HCT116 (cell line): Measurements from ENCODE around the gene SP9. TPM values are rescaled to one million over a fixed set of nuclear protein-coding genes. Genes with fewer than 3 reads are reported as not detected.
A peak's percentile ranks its signal among the peaks of the same experiment; 100 is the strongest.

ENCODE experiments used
- ATAC-seq: fragments of 200-7000 bp; cut with Tn5 transposase; 2 replicates; pipeline ENCODE4 v1.9.1; 2020; ENCODE audit warnings: mild to moderate bottlenecking, moderate library complexity
- BruUV-seq: library from RNA; stranded (reverse); fragments of 400-500 nt; replicated peaks from 2 replicates; lab custom pipeline; 2021; lab: Mats Ljungman, UMichigan
- CTCF ChIA-PET: fragments of 300-600 bp; sonication (Branson Sonifier 250); formaldehyde crosslinking; loops from one replicate; lab custom pipeline; 2021; ENCODE audit warnings: antibody characterized with exemption; lab: Charles Lee
- POLR2A ChIA-PET: fragments of 300-600, 350-600 bp; sonication (Branson Sonifier 250); formaldehyde crosslinking; loops from one replicate; lab custom pipeline; 2021; ENCODE audit warnings: antibody characterized with exemption; lab: Charles Lee
- RAD21 ChIA-PET, 2 experiments: fragments of 300-600 bp; sonication (Branson Sonifier 250); formaldehyde crosslinking; loops; one replicate each; lab custom pipeline; 2023; ENCODE audit warnings: low total read pairs in 2 of 2; ENCODE audit not compliant: uncharacterized antibody in 2 of 2, unreplicated experiment in 2 of 2, low non-redundant PET in 1 of 2; lab: Charles Lee
- DNase-seq: peaks from one replicate; pipeline ENCODE4 v3.0.0-alpha.2; 2010; ENCODE audit warnings: low read depth, low spot score
- H2AFZ ChIP-seq: fragments of 200-600 bp; shearing (Covaris generic), sonication (generic); 2 replicates; pipeline ENCODE4 v1.6.1; 2017; ENCODE audit warnings: low read depth, mixed run types, mixed read lengths, antibody characterized with exemption, low read length; ENCODE audit not compliant: poor library complexity, severe bottlenecking
- H3K27ac ChIP-seq: 2 replicates; pipeline ENCODE4 v1.5.1; 2012; ENCODE audit warnings: low read depth, low read length
- H3K27me3 ChIP-seq: fragments of 200-600 bp; sonication (generic); 2 replicates; pipeline ENCODE4 v1.6.1; 2016; ENCODE audit warnings: mixed run types, low read length, mixed read lengths; ENCODE audit not compliant: insufficient read depth
- H3K36me3 ChIP-seq, 2 experiments: fragments of 200-500 bp in 1 of 2; fragments of 200-600 bp in 1 of 2; sonication (Bioruptor generic) in 1 of 2; sonication (generic) in 1 of 2; 2 replicates each; pipeline versions ENCODE4 v1.5.1 to v1.6.1; 2014 to 2016; ENCODE audit warnings: low read length in 2 of 2, inconsistent platforms in 1 of 2, mixed read lengths in 1 of 2, mixed run types in 1 of 2; ENCODE audit not compliant: insufficient read depth in 2 of 2, control insufficient read depth in 1 of 2
- H3K4me1 ChIP-seq, 2 experiments: fragments of 200-600 bp in 1 of 2; sonication (generic) in 1 of 2; 2 replicates each; pipeline versions ENCODE4 v1.5.1 to v1.6.1; 2012 to 2017; ENCODE audit warnings: low read length in 2 of 2, inconsistent platforms in 1 of 2, mild to moderate bottlenecking in 1 of 2, mixed read lengths in 1 of 2, mixed run types in 1 of 2, moderate library complexity in 1 of 2; ENCODE audit not compliant: insufficient read depth in 2 of 2, control insufficient read depth in 1 of 2
- H3K4me2 ChIP-seq: fragments of 200-600 bp; sonication (generic); 2 replicates; pipeline ENCODE4 v1.6.1; 2017; ENCODE audit warnings: mixed run types, low read length, mixed read lengths
- H3K4me3 ChIP-seq, 2 experiments: fragments of 200-600 bp in 1 of 2; sonication (generic) in 1 of 2; replicated peaks in 1 of 2; 2 replicates each; pipeline ENCODE4 v1.5.1; 2011 to 2016; ENCODE audit warnings: low read length in 2 of 2, control low read depth in 1 of 2, low read depth in 1 of 2, mild to moderate bottlenecking in 1 of 2, mixed read lengths in 1 of 2, mixed run types in 1 of 2
- H3K79me2 ChIP-seq: fragments of 200-600 bp; sonication (generic); 2 replicates; pipeline ENCODE4 v1.6.1; 2017; ENCODE audit warnings: mild to moderate bottlenecking, mixed run types, low read length, moderate library complexity, mixed read lengths; ENCODE audit not compliant: insufficient read depth
- H3K9ac ChIP-seq: fragments of 200-600 bp; sonication (generic); 2 replicates; pipeline ENCODE4 v1.6.1; 2016; ENCODE audit warnings: low read length, mixed read lengths
- H3K9me2 ChIP-seq: fragments of 200-600 bp; sonication (generic), shearing (Covaris generic); 2 replicates; pipeline ENCODE4 v1.6.1; 2017; ENCODE audit warnings: mixed run types, mild to moderate bottlenecking, moderate library complexity; ENCODE audit not compliant: insufficient read depth
- H3K9me3 ChIP-seq, 2 experiments: fragments of 200-500 bp in 1 of 2; fragments of 200-600 bp in 1 of 2; sonication (Bioruptor generic) in 1 of 2; sonication (generic) in 1 of 2; 2 replicates each; pipeline ENCODE4 v1.6.1; 2014 to 2017; ENCODE audit warnings: low read length in 2 of 2, mixed read lengths in 2 of 2, inconsistent platforms in 1 of 2, low read depth in 1 of 2, mild to moderate bottlenecking in 1 of 2, mixed run types in 1 of 2, moderate library complexity in 1 of 2; ENCODE audit not compliant: control insufficient read depth in 1 of 2, insufficient read depth in 1 of 2
- H4K20me1 ChIP-seq: fragments of 200-600 bp; sonication (generic), shearing (Covaris generic); 2 replicates; pipeline ENCODE4 v1.6.1; 2017; ENCODE audit warnings: mixed run types, mild to moderate bottlenecking, moderate library complexity; ENCODE audit not compliant: insufficient read depth
- CEBPB ChIP-seq: IDR thresholded peaks from 2 replicates; pipeline ENCODE4 v1.6.1; 2012; ENCODE audit warnings: low read depth
- EGR1 ChIP-seq: IDR thresholded peaks from 2 replicates; pipeline ENCODE4 v1.6.1; 2012; ENCODE audit warnings: low read depth
- ELF1 ChIP-seq: IDR thresholded peaks from 2 replicates; pipeline ENCODE4 v1.6.1; 2012; ENCODE audit warnings: low read depth, borderline replicate concordance
- EZH2 ChIP-seq: fragments of 200-600 bp; sonication (generic); IDR thresholded peaks from 2 replicates; pipeline ENCODE4 v1.6.1; 2017; ENCODE audit warnings: antibody characterized with exemption, mixed run types
- FOSL1 ChIP-seq: IDR thresholded peaks from 2 replicates; pipeline ENCODE4 v1.6.1; 2012; ENCODE audit warnings: low read depth
- RAD21 ChIP-seq: IDR thresholded peaks from 2 replicates; pipeline ENCODE4 v1.6.1; 2012; ENCODE audit warnings: low read depth, mild to moderate bottlenecking
- SIN3A ChIP-seq: IDR thresholded peaks from 2 replicates; pipeline ENCODE4 v1.6.1; 2012; ENCODE audit warnings: low read depth
- SP1 ChIP-seq: IDR thresholded peaks from 2 replicates; pipeline ENCODE4 v1.6.1; 2012; ENCODE audit warnings: low read depth
- SRF ChIP-seq: IDR thresholded peaks from 2 replicates; pipeline ENCODE4 v1.6.1; 2012; ENCODE audit warnings: low read depth
- ZNF274 ChIP-seq: fragments of 200-500 bp; sonication (Bioruptor generic); IDR thresholded peaks from 2 replicates; pipeline ENCODE4 v1.6.1; 2014; ENCODE audit warnings: mild to moderate bottlenecking, low read depth, low read length, inconsistent platforms
- intact Hi-C: fragments of 100-400 bp; cut with micrococcal nuclease; formaldehyde crosslinking; loops from 2 replicates; pipeline ENCODE4 v1.10.0; 2022
- total RNA-seq: library from RNA; stranded (reverse); gene quantifications from one replicate; pipeline ENCODE4 v1.2.1, GENCODE V29; 2021; ENCODE audit not compliant: unreplicated experiment
- TF ChIP-seq, protein P1 (sequence below): IDR thresholded peaks from 2 replicates; pipeline ENCODE4 v1.6.1; 2012
- TF ChIP-seq, protein P2 (sequence below): IDR thresholded peaks from 2 replicates; pipeline ENCODE4 v1.6.1; 2012
- TF ChIP-seq, protein P3 (sequence below), 3 experiments: fragments of 200-600 bp in 1 of 3; sonication (generic) in 1 of 3; IDR thresholded peaks in 2 of 3; conservative IDR thresholded peaks in 1 of 3; 2 replicates each; pipeline ENCODE4 v1.5.1; 2012 to 2017; ENCODE audit warnings: low read depth in 2 of 3, low read length in 2 of 3, antibody characterized with exemption in 1 of 3, borderline replicate concordance in 1 of 3, control low read depth in 1 of 3, mild to moderate bottlenecking in 1 of 3, mixed read lengths in 1 of 3, mixed run types in 1 of 3, moderate library complexity in 1 of 3; ENCODE audit not compliant: insufficient read depth in 1 of 3

The SP9 gene
- total RNA-seq, 1 experiment from 2014 or later: 0.69 TPM

DNA sequence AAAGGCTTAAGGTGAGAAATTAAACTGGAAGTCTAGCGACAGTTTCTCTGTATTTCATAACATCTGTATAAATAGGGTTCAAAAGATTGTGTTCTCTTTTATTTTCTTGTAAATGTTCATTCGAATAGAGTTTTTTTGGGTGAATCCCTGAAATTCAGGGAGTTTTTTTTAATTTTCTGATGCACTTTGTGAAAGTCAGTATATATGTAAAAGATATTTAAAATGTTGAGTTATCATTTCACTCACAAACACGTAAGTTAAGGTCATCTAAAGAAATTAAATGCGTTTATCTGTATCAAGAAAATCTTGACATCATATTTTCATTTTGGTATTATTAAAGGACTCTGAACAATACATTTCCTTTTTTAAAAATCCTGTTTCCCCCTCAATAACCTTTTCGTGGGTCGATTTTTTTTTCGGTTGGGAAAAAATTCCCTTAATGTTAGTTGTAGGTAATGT, 3.4 kb downstream of the SP9 start:
- intact Hi-C loops: loop anchor here (5.0 to 10.0 kb wide), 2 partner anchors 91 to 373 kb away; partner anchors contain the start of genes OLA1 and SP3
- POLR2A ChIA-PET: no interaction called here

DNA sequence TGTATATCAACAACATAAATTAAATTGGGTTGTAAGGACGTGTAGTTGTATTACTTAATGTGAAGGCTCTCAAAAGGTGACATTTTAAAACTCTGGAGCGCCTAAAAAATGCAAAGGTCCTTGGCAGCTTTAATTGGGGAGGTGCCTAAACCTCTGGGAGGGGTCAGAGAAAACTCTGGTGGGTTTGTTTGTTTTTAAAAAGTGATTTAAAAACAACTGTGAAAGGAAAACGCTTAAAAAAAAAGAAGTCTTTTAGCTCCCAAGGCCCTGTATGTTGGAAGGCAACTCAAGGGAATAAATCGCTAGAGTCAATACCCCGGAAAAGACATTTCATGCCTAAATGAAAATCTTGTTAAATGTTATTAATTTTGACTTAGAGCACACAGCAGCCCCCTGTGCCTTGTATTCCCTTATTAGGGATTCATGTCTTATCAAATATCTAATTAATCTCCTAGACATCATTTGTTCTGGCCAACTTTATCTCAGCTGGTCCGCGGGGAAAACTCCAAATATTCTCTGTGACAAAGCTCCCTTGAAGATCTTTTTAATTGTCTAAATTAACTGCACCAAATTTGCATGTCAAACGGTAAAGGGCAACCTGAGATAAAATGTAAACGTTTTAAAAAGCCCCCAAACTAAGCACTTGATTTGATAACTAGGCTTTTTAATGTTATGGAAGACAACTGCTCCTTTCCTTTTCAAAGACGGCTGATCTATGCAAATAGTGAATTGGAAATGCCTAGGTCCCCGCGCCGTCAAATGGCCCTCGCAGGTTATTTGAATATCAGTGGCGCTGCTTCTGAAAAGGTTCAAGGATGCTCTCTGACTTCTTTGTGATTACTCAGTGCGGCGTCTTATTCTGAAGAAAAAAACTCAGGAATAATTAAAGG, 4.2 kb downstream of the SP9 start:
- peaks cover 0 to 23% of the 10 kb centered on the region in 2 experiments; a peak in 2 of 4 replicates for H3K4me1 ChIP-seq
- ChIA-PET POLR2A (no interaction called here), RAD21 (no interaction called here), CTCF (interaction anchor here (0.9 kb wide), 1 partner anchor 771 kb away, joined by 3 read pairs; no protein-coding TSS in a partner anchor)
- intact Hi-C loops: loop anchor here (5.0 to 10.0 kb wide), 2 partner anchors 92 to 374 kb away; partner anchors contain the start of genes OLA1 and SP3
- no peak overlapping the region for H3K4me3 ChIP-seq
- H4K20me1 ChIP-seq: no peaks in the 10 kb centered on the region
- H3K36me3 ChIP-seq: no peaks in the 10 kb centered on the region
- BruUV-seq: no TSS peak
- H3K4me2 ChIP-seq: no peak overlapping the region
- no peak overlapping the region for H3K27ac ChIP-seq
- no peak overlapping the region for H3K9ac ChIP-seq
- no peak for ATAC-seq
- no peak for DNase-seq
- no peaks in the 10 kb centered on the region for H3K27me3 ChIP-seq
- H3K9me3 ChIP-seq: no peaks in the 10 kb centered on the region
- no peaks in the 10 kb centered on the region for H3K9me2 ChIP-seq
- H2AFZ ChIP-seq: no peak overlapping the region
- H3K79me2 ChIP-seq: no peaks in the 10 kb centered on the region
- no peak for TF ChIP-seq EGR1
- TF ChIP-seq RAD21: no peak
- TF ChIP-seq, protein P1, sequence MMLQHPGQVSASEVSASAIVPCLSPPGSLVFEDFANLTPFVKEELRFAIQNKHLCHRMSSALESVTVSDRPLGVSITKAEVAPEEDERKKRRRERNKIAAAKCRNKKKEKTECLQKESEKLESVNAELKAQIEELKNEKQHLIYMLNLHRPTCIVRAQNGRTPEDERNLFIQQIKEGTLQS: no peak
- no peak for TF ChIP-seq SP1
- no peak for TF ChIP-seq EZH2
- TF ChIP-seq, protein P2, sequence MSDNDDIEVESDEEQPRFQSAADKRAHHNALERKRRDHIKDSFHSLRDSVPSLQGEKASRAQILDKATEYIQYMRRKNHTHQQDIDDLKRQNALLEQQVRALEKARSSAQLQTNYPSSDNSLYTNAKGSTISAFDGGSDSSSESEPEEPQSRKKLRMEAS: no peak
- no peak for TF ChIP-seq ELF1
- TF ChIP-seq SRF: no peak
- TF ChIP-seq, protein P3, sequence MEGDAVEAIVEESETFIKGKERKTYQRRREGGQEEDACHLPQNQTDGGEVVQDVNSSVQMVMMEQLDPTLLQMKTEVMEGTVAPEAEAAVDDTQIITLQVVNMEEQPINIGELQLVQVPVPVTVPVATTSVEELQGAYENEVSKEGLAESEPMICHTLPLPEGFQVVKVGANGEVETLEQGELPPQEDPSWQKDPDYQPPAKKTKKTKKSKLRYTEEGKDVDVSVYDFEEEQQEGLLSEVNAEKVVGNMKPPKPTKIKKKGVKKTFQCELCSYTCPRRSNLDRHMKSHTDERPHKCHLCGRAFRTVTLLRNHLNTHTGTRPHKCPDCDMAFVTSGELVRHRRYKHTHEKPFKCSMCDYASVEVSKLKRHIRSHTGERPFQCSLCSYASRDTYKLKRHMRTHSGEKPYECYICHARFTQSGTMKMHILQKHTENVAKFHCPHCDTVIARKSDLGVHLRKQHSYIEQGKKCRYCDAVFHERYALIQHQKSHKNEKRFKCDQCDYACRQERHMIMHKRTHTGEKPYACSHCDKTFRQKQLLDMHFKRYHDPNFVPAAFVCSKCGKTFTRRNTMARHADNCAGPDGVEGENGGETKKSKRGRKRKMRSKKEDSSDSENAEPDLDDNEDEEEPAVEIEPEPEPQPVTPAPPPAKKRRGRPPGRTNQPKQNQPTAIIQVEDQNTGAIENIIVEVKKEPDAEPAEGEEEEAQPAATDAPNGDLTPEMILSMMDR (IDR thresholded peaks at IDR 0.05 in 2 of 3, conservative IDR thresholded peaks at IDR 0.05 in 1 of 3; ENCODE audit: borderline replicate concordance in 1 of 3, insufficient read depth in 1 of 3, low read depth in 2 of 3, low read length in 2 of 3): no peak
- TF ChIP-seq ZNF274: no peak
- TF ChIP-seq FOSL1: no peak
- TF ChIP-seq SIN3A: no peak
- no peak for TF ChIP-seq CEBPB

More for the DNA sequence above, 3.4 kb downstream of the SP9 start:
- Histone ChIP-seq H2AFZ (peak overlapping the region; percentile 75), H3K9me3 (no peaks in the 10 kb centered on the region), H3K79me2 (no peaks in the 10 kb centered on the region), H3K4me1 (peaks cover 0 to 23% of the 10 kb centered on the region in 2 experiments; a peak in 2 of 4 replicates), H3K9me2 (no peaks in the 10 kb centered on the region), H3K27ac (no peak overlapping the region), H4K20me1 (no peaks in the 10 kb centered on the region), H3K9ac (peak overlapping the region; percentile 60; the same call in 1 of the 2 replicates), H3K27me3 (no peaks in the 10 kb centered on the region), H3K4me3 (peak overlapping the region; percentile 56 to 64), H3K36me3 (no peaks in the 10 kb centered on the region), H3K4me2 (peak overlapping the region; percentile 89)
- no peak for ATAC-seq
- TSS peak; percentile 61 for BruUV-seq
- RAD21 ChIA-PET: no interaction called here
- CTCF ChIA-PET: interaction anchor here (0.9 kb wide), 1 partner anchor 770 kb away, joined by 3 read pairs; no protein-coding TSS in a partner anchor
- DNase-seq: no peak
- TF ChIP-seq, protein P2: no peak
- TF ChIP-seq SIN3A: no peak
- TF ChIP-seq ELF1: no peak
- no peak for TF ChIP-seq SRF
- no peak for TF ChIP-seq ZNF274
- TF ChIP-seq, protein P1: no peak
